Trophoblast cell (in vitro differentiated cells and primary cell): ENCODE measurements around the gene FRZB.

ENCODE experiments used
- DNase-seq, 2 donors: peaks; one replicate each; pipeline ENCODE4 v3.0.0-alpha.2; 2016
- H2AFZ ChIP-seq: 2 replicates; pipeline ENCODE4 v1.6.1; 2013; ENCODE audit warnings: low read length, moderate library complexity, mild to moderate bottlenecking; ENCODE audit not compliant: insufficient read depth, poor library complexity
- H2AK5ac ChIP-seq: 2 replicates; pipeline ENCODE4 v1.6.1; 2013; ENCODE audit warnings: mild to moderate bottlenecking, low read length
- H2BK120ac ChIP-seq: 2 replicates; pipeline ENCODE4 v1.6.1; 2013; ENCODE audit warnings: low read length, mild to moderate bottlenecking, moderate library complexity; ENCODE audit not compliant: insufficient read depth, poor library complexity
- H2BK12ac ChIP-seq: 2 replicates; pipeline ENCODE4 v1.6.1; 2013; ENCODE audit warnings: mild to moderate bottlenecking, low read length, moderate library complexity
- H2BK5ac ChIP-seq: 2 replicates; pipeline ENCODE4 v1.6.1; 2013; ENCODE audit warnings: low read length, low read depth, moderate library complexity, mild to moderate bottlenecking; ENCODE audit not compliant: poor library complexity
- H3K14ac ChIP-seq: 2 replicates; pipeline ENCODE4 v1.6.1; 2013; ENCODE audit warnings: mild to moderate bottlenecking, low read length
- H3K18ac ChIP-seq: 2 replicates; pipeline ENCODE4 v1.6.1; 2013; ENCODE audit warnings: mild to moderate bottlenecking, low read length
- H3K23ac ChIP-seq: 2 replicates; pipeline ENCODE4 v1.6.1; 2013; ENCODE audit warnings: low read length
- H3K27ac ChIP-seq: 2 replicates; pipeline ENCODE4 v1.5.1; 2013; ENCODE audit warnings: low read depth, mild to moderate bottlenecking, inconsistent platforms, low read length, moderate library complexity
- H3K27me3 ChIP-seq: 2 replicates; pipeline ENCODE4 v1.6.1; 2013; ENCODE audit warnings: inconsistent platforms, mild to moderate bottlenecking, low read length, moderate library complexity; ENCODE audit not compliant: insufficient read depth
- H3K36me3 ChIP-seq, 2 experiments: 1 replicate in 1 of 2; 2 replicates in 1 of 2; pipeline ENCODE4 v1.6.1; 2013; ENCODE audit warnings: low read length in 2 of 2, mild to moderate bottlenecking in 2 of 2, moderate library complexity in 1 of 2; ENCODE audit not compliant: insufficient read depth in 2 of 2, control insufficient read depth in 1 of 2
- H3K4ac ChIP-seq: 2 replicates; pipeline ENCODE4 v1.6.1; 2013; ENCODE audit warnings: low read depth, mild to moderate bottlenecking, low read length, moderate library complexity
- H3K4me1 ChIP-seq, 2 experiments: 1 replicate in 1 of 2; 2 replicates in 1 of 2; pipeline ENCODE4 v1.6.1; 2013; ENCODE audit warnings: low read length in 2 of 2, mild to moderate bottlenecking in 2 of 2, moderate library complexity in 1 of 2; ENCODE audit not compliant: insufficient read depth in 2 of 2, control insufficient read depth in 1 of 2
- H3K4me2 ChIP-seq: 2 replicates; pipeline ENCODE4 v1.6.1; 2013; ENCODE audit warnings: inconsistent platforms, mild to moderate bottlenecking, low read length, moderate library complexity
- H3K4me3 ChIP-seq: 2 replicates; pipeline ENCODE4 v1.5.1; 2013; ENCODE audit warnings: mild to moderate bottlenecking, low read depth, low read length, inconsistent platforms
- H3K79me1 ChIP-seq: one replicate; pipeline ENCODE4 v1.6.1; 2013; ENCODE audit warnings: low read length
- H3K79me2 ChIP-seq: 2 replicates; pipeline ENCODE4 v1.6.1; 2013; ENCODE audit warnings: low read length, mild to moderate bottlenecking; ENCODE audit not compliant: control insufficient read depth, insufficient read depth, poor library complexity
- H3K9ac ChIP-seq: 2 replicates; pipeline ENCODE4 v1.6.1; 2013; ENCODE audit warnings: mild to moderate bottlenecking, low read length
- H3K9me3 ChIP-seq: 2 replicates; pipeline ENCODE4 v1.6.1; 2013; ENCODE audit warnings: low read depth, mild to moderate bottlenecking, control low read depth, inconsistent platforms, low read length; ENCODE audit not compliant: insufficient read depth
- H4K12ac ChIP-seq: 2 replicates; pipeline ENCODE4 v1.6.1; 2013; ENCODE audit warnings: low read depth, mild to moderate bottlenecking, low read length, moderate library complexity
- H4K8ac ChIP-seq: 2 replicates; pipeline ENCODE4 v1.6.1; 2013; ENCODE audit warnings: low read depth, mild to moderate bottlenecking, low read length, moderate library complexity
- H4K91ac ChIP-seq: one replicate; pipeline ENCODE4 v1.6.1; 2013; ENCODE audit warnings: low read depth, mild to moderate bottlenecking, low read length, moderate library complexity
- WGBS: extraction: QIAGEN DNeasy Blood & Tissue Kit; methylation state at CpG from one replicate; pipeline ENCODE4 v1.1.7; 2013; ENCODE audit warnings: missing lambda C conversion rate; ENCODE audit not compliant: insufficient read length, insufficient coverage; ENCODE audit errors: extremely low coverage; 5-methylcytosine and 5-hydroxymethylcytosine counted together

FRZB gene

DNA sequence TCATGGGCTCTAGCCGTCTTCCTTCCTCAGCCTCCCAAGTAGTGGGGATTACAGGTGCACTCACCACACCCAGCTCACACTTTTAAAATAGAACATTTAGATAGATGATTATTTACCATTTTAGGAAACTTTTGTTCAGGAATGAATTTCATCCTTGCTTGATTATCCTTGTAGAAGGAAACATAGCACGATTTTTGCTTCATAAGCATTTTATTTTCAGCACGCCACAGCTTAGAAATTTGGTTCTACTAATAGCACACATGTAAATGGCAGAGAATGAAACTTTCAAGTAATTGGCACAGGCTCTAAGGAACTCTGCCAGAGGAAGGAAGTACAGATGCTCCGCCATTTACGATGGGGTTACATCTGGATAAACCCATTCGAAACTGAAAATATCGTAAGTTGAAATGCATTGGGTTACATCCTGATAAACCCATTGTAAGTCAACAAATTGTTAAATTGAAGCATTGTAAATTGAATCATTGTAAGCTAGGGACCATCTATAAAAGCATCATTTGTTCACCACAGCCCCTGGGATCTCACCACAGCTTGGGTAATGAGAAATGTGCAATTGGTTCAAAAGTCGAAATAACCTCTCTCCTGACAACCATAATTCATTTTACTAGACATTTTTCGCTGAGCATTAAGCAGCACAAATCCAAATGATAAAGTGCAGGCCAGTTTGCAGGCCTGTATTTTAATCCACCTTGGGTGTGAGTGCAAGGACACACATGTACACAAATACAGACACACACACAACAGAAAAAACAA lies 33.2 kb downstream of the FRZB start:
- H3K79me1 ChIP-seq, result no peaks in the 10 kb centered on the region

DNA sequence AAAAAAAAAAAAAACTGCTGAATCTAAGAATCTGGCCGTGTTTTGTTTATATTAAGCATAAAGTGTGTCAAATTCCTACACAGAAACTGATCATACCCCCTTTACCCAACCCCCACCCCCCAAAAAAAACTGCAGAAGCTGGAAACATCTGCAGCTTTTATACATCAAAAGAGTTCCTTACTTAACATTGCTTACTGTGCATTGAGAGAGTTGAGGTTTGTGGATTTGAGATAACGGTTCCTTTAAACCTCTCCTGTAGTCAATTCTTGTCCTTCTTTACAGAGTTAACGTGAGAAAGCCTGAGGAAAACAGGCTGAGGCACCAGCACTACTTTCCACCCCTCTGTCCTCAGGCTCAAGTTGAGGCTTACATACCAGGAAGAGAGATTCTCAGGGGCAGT lies 34.5 kb downstream of the FRZB start:
- no peak overlapping the region for H3K4me2 ChIP-seq
- H3K27me3 ChIP-seq, result no peaks in the 10 kb centered on the region
- no peak overlapping the region for H3K14ac ChIP-seq
- no peak overlapping the region for H4K8ac ChIP-seq
- H3K4ac ChIP-seq, result no peak overlapping the region
- H3K9ac ChIP-seq, result no peak overlapping the region
- H3K27ac ChIP-seq, result no peak overlapping the region
- no peak overlapping the region for H3K23ac ChIP-seq
- H3K79me1 ChIP-seq, result no peaks in the 10 kb centered on the region
- H2BK5ac ChIP-seq, result no peak overlapping the region
- DNase-seq, result no peak
- no peaks in the 10 kb centered on the region for H3K4me1 ChIP-seq
- H3K36me3 ChIP-seq, result no peaks in the 10 kb centered on the region
- H3K4me3 ChIP-seq, result no peak overlapping the region
- H2BK120ac ChIP-seq, result no peak overlapping the region
- no peak overlapping the region for H2BK12ac ChIP-seq
- no peak overlapping the region for H3K18ac ChIP-seq
- H2AFZ ChIP-seq, result no peak overlapping the region
- H4K91ac ChIP-seq, result no peak overlapping the region
- H2AK5ac ChIP-seq, result no peak overlapping the region
- no peaks in the 10 kb centered on the region for H3K79me2 ChIP-seq
- H3K9me3 ChIP-seq, result no peaks in the 10 kb centered on the region
- H4K12ac ChIP-seq, result no peak overlapping the region
- no CpG with 5 or more reads among the region's 3 CpGs for WGBS

More for the DNA sequence above, 33.2 kb downstream of the FRZB start:
- Histone ChIP-seq H3K23ac (no peak overlapping the region), H3K4ac (no peak overlapping the region), H3K4me1 (no peaks in the 10 kb centered on the region), H4K12ac (no peak overlapping the region), H2AK5ac (no peak overlapping the region), H3K9me3 (no peaks in the 10 kb centered on the region), H4K8ac (no peak overlapping the region), H3K36me3 (no peaks in the 10 kb centered on the region), H3K79me2 (no peaks in the 10 kb centered on the region), H2AFZ (no peak overlapping the region), H3K18ac (no peak overlapping the region), H3K4me3 (no peak overlapping the region), H2BK12ac (no peak overlapping the region), H3K27ac (no peak overlapping the region), H3K14ac (no peak overlapping the region), H2BK5ac (no peak overlapping the region), H3K4me2 (no peak overlapping the region), H4K91ac (no peak overlapping the region), H3K27me3 (no peaks in the 10 kb centered on the region), H2BK120ac (no peak overlapping the region), H3K9ac (no peak overlapping the region)
- no peak for DNase-seq
- WGBS, result no CpG with 5 or more reads among the region's 9 CpGs

DNA sequence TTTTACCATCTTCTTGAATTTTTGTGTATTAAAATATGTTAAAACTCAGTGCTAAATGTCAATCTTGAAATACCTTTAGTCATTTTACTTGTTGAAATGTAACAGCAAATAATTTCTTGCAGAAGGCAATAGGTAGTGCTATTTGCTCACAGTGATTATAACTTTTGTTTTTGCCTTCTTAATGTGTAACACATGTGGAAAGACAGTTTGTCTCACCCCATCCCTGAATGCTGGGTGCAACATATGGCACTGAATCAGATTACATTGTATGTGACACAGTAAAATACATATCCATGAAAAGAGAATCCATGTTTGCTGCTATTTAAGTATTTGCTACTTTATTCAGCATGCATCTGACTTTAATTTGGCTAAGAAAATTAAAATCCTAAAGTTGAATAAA lies 35.3 kb downstream of the FRZB start:
- no peak overlapping the region for H2BK12ac ChIP-seq

DNA sequence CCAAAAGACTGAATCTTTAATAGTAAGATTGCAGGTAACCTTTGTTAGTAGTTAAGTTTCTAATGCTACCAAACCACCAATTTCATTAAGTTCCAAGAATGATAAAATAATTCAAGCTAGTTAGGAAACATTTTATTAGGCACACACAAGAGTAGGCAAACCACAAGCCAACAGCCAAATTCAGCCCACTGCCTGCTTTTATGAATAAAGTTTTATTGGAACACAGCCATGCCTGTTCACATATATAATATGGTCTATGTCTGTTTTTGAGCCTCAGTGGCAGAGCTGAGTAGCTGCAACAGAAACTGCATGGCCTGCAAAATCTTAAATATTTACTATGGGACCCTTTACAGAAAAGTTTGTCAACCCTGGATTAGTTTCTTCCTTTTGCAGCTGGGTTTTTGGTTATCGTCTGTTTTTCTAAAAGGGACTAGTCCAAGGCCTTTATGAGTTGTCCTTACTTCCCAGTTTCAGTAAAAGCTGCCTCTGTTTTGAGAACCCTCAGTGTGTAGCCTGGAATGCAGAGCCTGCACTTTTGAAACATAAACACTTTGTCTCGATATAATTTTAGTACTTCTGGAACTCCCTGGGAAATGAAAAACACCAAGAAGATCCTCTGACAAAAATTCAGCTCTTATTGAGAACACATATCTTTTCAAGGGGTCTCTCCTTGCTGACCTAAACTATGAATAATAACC lies 39.1 kb downstream of the FRZB start:
- Histone ChIP-seq H3K27ac (no peak overlapping the region), H3K9ac (no peak overlapping the region), H2AFZ (no peak overlapping the region), H2BK5ac (no peak overlapping the region), H3K36me3 (no peaks in the 10 kb centered on the region), H3K9me3 (no peaks in the 10 kb centered on the region), H3K4me1 (no peaks in the 10 kb centered on the region), H3K14ac (no peak overlapping the region), H3K27me3 (no peaks in the 10 kb centered on the region), H3K79me1 (no peaks in the 10 kb centered on the region), H3K4ac (no peak overlapping the region), H2BK12ac (no peak overlapping the region), H3K79me2 (no peaks in the 10 kb centered on the region), H3K4me2 (no peak overlapping the region), H3K18ac (no peak overlapping the region), H4K8ac (no peak overlapping the region), H4K12ac (no peak overlapping the region), H2AK5ac (no peak overlapping the region), H4K91ac (no peak overlapping the region), H3K4me3 (no peak overlapping the region), H3K23ac (no peak overlapping the region), H2BK120ac (no peak overlapping the region)
- WGBS, result no CpG with 5 or more reads among the region's 2 CpGs
- DNase-seq, result no peak

More for the DNA sequence above, 35.3 kb downstream of the FRZB start:
- H3K14ac ChIP-seq, result no peak overlapping the region
- H3K23ac ChIP-seq, result no peak overlapping the region
- no peaks in the 10 kb centered on the region for H3K27me3 ChIP-seq
- no peaks in the 10 kb centered on the region for H3K36me3 ChIP-seq
- H3K27ac ChIP-seq, result no peak overlapping the region
- no peak overlapping the region for H2AK5ac ChIP-seq
- H4K12ac ChIP-seq, result no peak overlapping the region
- no peak overlapping the region for H3K4ac ChIP-seq
- H3K79me2 ChIP-seq, result no peaks in the 10 kb centered on the region
- no peak overlapping the region for H3K4me3 ChIP-seq
- no peak overlapping the region for H2BK120ac ChIP-seq
- no peak overlapping the region for H4K8ac ChIP-seq
- no peak overlapping the region for H2AFZ ChIP-seq
- no peaks in the 10 kb centered on the region for H3K9me3 ChIP-seq
- no peak overlapping the region for H3K18ac ChIP-seq
- no peaks in the 10 kb centered on the region for H3K4me1 ChIP-seq
- no peak overlapping the region for H3K9ac ChIP-seq
- no peak overlapping the region for H2BK5ac ChIP-seq
- no peak overlapping the region for H4K91ac ChIP-seq
- H3K79me1 ChIP-seq, result no peaks in the 10 kb centered on the region
- no peak overlapping the region for H3K4me2 ChIP-seq
- DNase-seq, result no peak
